WTC11 (cell line): ENCODE measurements around the gene WDR27.
A peak's percentile ranks its signal among the peaks of the same experiment; 100 is the strongest.

Experiments
- CREB1 ChIP-seq: sonication (generic); formaldehyde crosslinking; IDR thresholded peaks from 2 replicates; pipeline ENCODE4 v1.8.0; 2023; ENCODE audit warnings: mild to moderate bottlenecking, missing genetic modification reagents
- CTCF ChIP-seq: fragments of 200-600 bp; IDR thresholded peaks from 2 replicates; pipeline ENCODE4 v1.8.0; 2022; ENCODE audit warnings: antibody characterized with exemption
- FOXJ3 ChIP-seq: sonication (generic); formaldehyde crosslinking; IDR thresholded peaks from 2 replicates; pipeline ENCODE4 v1.9.0; 2021; ENCODE audit warnings: missing genetic modification reagents, mild to moderate bottlenecking, borderline replicate concordance
- MAX ChIP-seq: sonication (generic); formaldehyde crosslinking; IDR thresholded peaks from 2 replicates; pipeline ENCODE4 v1.8.0; 2022; ENCODE audit warnings: mild to moderate bottlenecking, missing genetic modification reagents
- NFYB ChIP-seq: sonication (generic); formaldehyde crosslinking; conservative IDR thresholded peaks from 2 replicates; pipeline ENCODE4 v1.8.0; 2022; ENCODE audit warnings: low read depth, missing genetic modification reagents
- RORB ChIP-seq: fragments of 250-450 bp; sonication (Bioruptor Pico); IDR thresholded peaks from 2 replicates; pipeline ENCODE4 v1.9.0; 2021; ENCODE audit warnings: mild to moderate bottlenecking
- SMAD3 ChIP-seq: sonication (generic); formaldehyde crosslinking; IDR thresholded peaks from 2 replicates; pipeline ENCODE4 v1.8.0; 2022; ENCODE audit warnings: missing genetic modification reagents, mild to moderate bottlenecking, borderline replicate concordance
- STAT6 ChIP-seq: sonication (generic); formaldehyde crosslinking; conservative IDR thresholded peaks from 2 replicates; pipeline ENCODE4 v1.8.1; 2023; ENCODE audit warnings: mild to moderate bottlenecking, low read depth, missing genetic modification reagents, moderate library complexity
- TP53 ChIP-seq: sonication (generic); formaldehyde crosslinking; IDR thresholded peaks from 2 replicates; pipeline ENCODE4 v1.8.1; 2023; ENCODE audit warnings: mild to moderate bottlenecking, missing genetic modification reagents
- USF2 ChIP-seq: sonication (generic); formaldehyde crosslinking; IDR thresholded peaks from 2 replicates; pipeline ENCODE4 v1.8.1; 2023; ENCODE audit warnings: mild to moderate bottlenecking, missing genetic modification reagents, moderate library complexity
- ZBTB43 ChIP-seq: sonication (generic); formaldehyde crosslinking; IDR thresholded peaks from 2 replicates; pipeline ENCODE4 v1.8.1; 2023; ENCODE audit warnings: mild to moderate bottlenecking, missing genetic modification reagents
- ZNF138 ChIP-seq: sonication (generic); formaldehyde crosslinking; conservative IDR thresholded peaks from 2 replicates; pipeline ENCODE4 v1.8.1; 2022; ENCODE audit warnings: mild to moderate bottlenecking, moderate library complexity, missing genetic modification reagents
- ZNF219 ChIP-seq: sonication (generic); formaldehyde crosslinking; IDR thresholded peaks from 2 replicates; pipeline ENCODE4 v1.8.0; 2023; ENCODE audit warnings: missing genetic modification reagents, mild to moderate bottlenecking, borderline replicate concordance
- ZNF671 ChIP-seq: fragments of 250-450 bp; sonication (Bioruptor Pico); IDR thresholded peaks from 2 replicates; pipeline ENCODE4 v1.8.0; 2021; ENCODE audit warnings: mild to moderate bottlenecking

GRCh38 chr6:169426611-169427010, 275.2 kb downstream of the WDR27 start:
- TF ChIP-seq CREB1 (CRISPR knock-in tag) = no peak
- no peak for TF ChIP-seq ZNF219
- no peak for TF ChIP-seq ZBTB43 (CRISPR knock-in tag)
- no peak for TF ChIP-seq FOXJ3 (CRISPR knock-in tag)
- no peak for TF ChIP-seq SMAD3 (CRISPR knock-in tag)
- TF ChIP-seq TP53 = no peak
- TF ChIP-seq USF2 = no peak
- no peak for TF ChIP-seq NFYB
- no peak for TF ChIP-seq STAT6 (CRISPR knock-in tag)
- no peak for TF ChIP-seq ZNF671
- no peak for TF ChIP-seq CTCF
- TF ChIP-seq RORB (CRISPR knock-in tag) = no peak
- TF ChIP-seq ZNF138 (CRISPR knock-in tag) = no peak
- TF ChIP-seq MAX (CRISPR knock-in tag) = 0 out of 2 replicates have a peak, but pooled peaks have one; percentile 39
